BE2C (cell line): Measurements from ENCODE around the gene GNMT.
"Not testable (repeated sequence)": the region's sequence is repeated elsewhere in the genome, so short reads cannot be mapped to it uniquely, and the experiment has no call there.

Source experiments
- DNase-seq: peaks from one replicate; pipeline ENCODE4 v3.0.0-alpha.2; 2020
- H3K27me3 ChIP-seq: fragments of 250-450 bp; sonication (Bioruptor Pico); 2 replicates; pipeline ENCODE4 v1.5.1; 2020; ENCODE audit warnings: mild to moderate bottlenecking
- H3K36me3 ChIP-seq: fragments of 250-450 bp; sonication (Bioruptor Pico); 2 replicates; pipeline ENCODE4 v1.5.1; 2020; ENCODE audit warnings: mild to moderate bottlenecking
- H3K4me1 ChIP-seq: fragments of 250-450 bp; sonication (Bioruptor Pico); 2 replicates; pipeline ENCODE4 v1.5.1; 2020
- H3K4me3 ChIP-seq: 2 replicates; pipeline ENCODE4 v1.5.1; 2011; ENCODE audit warnings: low read depth, low read length
- H3K9me3 ChIP-seq: fragments of 250-450 bp; sonication (Bioruptor Pico); 2 replicates; pipeline ENCODE4 v1.5.1; 2020
- TF ChIP-seq, protein P1 (sequence below): IDR thresholded peaks from 2 replicates; pipeline ENCODE4 v1.5.1; 2012; ENCODE audit warnings: mild to moderate bottlenecking, low read depth, low read length

Gene GNMT

DNA sequence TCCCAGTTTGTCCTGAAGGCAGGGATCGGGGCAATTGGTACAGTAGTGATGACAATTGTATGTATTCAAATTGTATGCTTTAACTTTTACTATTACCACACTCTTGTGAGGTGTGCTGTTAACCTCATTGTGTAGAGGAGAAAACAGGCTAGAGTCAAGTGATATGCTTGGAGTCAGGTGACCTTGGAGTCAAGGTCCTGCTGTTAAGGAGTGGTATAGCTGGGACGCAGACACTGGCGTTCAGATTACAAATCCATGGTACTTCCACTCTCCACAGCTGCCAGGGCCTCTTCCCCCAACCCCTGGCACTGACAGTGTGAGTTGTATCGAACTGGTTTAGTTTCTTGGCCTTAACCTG, 20.8 kb upstream of the GNMT start:
- H3K4me3 ChIP-seq = no peak overlapping the region
- H3K27me3 ChIP-seq = no peaks in the 10 kb centered on the region
- H3K9me3 ChIP-seq = no peaks in the 10 kb centered on the region
- TF ChIP-seq, protein P1, sequence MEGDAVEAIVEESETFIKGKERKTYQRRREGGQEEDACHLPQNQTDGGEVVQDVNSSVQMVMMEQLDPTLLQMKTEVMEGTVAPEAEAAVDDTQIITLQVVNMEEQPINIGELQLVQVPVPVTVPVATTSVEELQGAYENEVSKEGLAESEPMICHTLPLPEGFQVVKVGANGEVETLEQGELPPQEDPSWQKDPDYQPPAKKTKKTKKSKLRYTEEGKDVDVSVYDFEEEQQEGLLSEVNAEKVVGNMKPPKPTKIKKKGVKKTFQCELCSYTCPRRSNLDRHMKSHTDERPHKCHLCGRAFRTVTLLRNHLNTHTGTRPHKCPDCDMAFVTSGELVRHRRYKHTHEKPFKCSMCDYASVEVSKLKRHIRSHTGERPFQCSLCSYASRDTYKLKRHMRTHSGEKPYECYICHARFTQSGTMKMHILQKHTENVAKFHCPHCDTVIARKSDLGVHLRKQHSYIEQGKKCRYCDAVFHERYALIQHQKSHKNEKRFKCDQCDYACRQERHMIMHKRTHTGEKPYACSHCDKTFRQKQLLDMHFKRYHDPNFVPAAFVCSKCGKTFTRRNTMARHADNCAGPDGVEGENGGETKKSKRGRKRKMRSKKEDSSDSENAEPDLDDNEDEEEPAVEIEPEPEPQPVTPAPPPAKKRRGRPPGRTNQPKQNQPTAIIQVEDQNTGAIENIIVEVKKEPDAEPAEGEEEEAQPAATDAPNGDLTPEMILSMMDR = no peak
- no peaks in the 10 kb centered on the region for H3K4me1 ChIP-seq
- DNase-seq = no peak
- peaks cover 47% of the 10 kb centered on the region for H3K36me3 ChIP-seq

DNA sequence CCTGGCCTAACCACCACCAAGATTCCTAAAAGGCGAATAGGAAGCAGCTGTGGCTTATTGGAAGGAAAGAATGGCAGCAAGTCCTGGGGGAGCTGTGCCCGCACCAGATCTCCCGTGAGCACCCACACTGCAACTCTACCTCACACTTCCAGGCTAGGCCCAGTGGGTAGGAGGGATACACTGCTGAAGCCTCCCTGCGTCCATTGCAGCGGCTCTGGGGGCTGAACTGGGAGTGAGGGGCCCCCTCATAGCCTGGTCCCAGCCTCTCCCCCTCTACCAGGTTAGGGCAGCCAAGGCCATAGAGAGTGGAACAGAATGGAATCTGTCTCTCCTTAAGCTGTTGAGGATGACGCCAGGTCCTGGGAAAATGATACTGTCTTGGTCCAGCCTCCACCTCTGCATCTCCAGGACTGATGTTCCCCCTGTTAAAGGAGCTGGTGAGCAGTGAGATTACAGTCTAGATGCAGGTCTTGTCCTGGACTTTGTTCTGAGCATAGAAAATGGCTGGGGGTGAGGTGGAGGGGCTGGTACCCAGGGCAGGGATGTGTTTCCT, 20.0 kb upstream of the GNMT start:
- Histone ChIP-seq H3K4me3 (no peak overlapping the region), H3K9me3 (no peaks in the 10 kb centered on the region), H3K4me1 (no peaks in the 10 kb centered on the region), H3K36me3 (peaks cover 39% of the 10 kb centered on the region), H3K27me3 (no peaks in the 10 kb centered on the region)
- TF ChIP-seq, protein P1 = no peak
- no peak for DNase-seq

DNA sequence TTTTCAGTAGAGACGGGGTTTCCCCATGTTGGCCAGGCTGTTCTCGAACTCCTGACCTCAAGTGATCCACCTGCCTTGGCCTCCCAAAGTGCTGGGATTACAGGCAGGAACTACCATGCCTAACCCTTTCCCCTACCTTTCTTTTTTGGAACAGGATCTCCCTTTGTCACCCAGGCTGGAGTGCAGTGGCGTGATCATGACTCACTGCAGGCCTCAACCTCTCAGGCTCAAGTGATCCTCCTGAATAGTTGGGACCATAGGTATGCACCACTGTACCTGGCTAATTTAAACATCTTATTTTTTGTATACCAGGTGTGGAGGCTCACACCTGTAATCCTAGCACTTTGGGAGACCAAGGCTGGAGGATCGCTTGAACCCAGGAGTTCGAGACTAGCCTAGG, 19.2 kb upstream of the GNMT start:
- not testable (repeated sequence) for DNase-seq, H3K27me3 ChIP-seq, H3K4me1 ChIP-seq, H3K4me3 ChIP-seq, H3K9me3 ChIP-seq
- peaks cover 33% of the 10 kb centered on the region for H3K36me3 ChIP-seq

DNA sequence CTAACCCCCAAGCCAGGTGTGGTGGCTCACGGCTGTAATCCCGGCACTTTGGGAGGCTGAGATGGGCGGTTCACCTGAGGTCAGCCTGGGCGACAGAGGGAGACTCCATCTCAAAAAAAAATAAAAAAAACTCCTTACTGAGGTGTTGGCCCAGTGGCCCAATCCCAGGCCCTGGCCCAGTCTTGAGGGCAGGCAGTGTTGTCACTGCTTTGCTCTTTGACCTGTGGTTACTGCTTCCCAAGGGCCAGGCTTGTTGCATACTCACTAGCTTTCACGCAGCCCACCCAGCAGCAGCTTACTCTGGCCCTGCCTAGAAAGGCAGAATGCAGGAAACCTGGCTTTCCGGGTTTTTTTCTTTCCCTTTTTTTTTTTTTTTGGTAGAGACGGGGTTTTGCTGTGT, 18.1 kb upstream of the GNMT start:
- peaks cover 25% of the 10 kb centered on the region for H3K36me3 ChIP-seq
- H3K9me3 ChIP-seq = no peaks in the 10 kb centered on the region
- H3K27me3 ChIP-seq = no peaks in the 10 kb centered on the region
- no peaks in the 10 kb centered on the region for H3K4me1 ChIP-seq
- TF ChIP-seq, protein P1 = no peak
- no peak for DNase-seq
- no peak overlapping the region for H3K4me3 ChIP-seq

DNA sequence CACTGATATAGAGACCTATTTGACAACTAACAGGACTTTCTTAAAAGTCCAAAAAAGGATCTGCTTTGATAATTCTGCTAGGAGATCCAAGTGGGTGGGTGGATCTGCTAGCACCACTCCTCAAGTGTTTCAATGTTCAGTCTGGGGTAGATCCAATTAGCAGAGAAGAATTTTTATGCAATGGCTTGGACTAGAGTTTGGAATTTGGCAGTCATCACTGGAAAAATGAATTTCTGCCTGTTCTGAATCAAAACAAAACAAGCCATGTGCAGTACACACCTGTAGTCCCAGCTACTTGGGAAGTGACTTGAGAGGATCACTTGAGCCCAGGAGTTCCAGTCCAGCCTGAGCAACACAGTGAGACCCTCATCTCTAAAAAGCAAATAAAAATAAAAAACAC, 12.6 kb upstream of the GNMT start:
- H3K4me1 ChIP-seq = no peaks in the 10 kb centered on the region

DNA sequence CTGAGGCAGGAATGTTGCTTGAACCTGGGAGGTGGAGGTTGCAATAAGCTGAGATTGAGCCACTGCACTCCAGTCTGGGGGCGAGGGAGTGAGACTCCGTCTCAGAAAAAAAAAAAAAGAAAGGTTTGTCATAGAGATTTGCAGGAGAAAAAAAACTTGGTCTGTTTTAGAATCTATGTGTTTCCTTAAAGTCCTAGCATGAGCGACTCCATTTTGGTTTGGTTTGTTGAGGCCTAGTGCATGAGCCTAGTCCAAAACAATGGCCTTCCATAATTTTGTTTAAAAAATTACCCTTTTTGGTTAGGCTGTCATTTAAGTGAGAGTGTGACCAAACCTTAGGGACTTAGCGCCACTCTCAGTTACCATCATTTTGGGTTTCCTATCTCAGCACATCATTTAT, 8.2 kb upstream of the GNMT start:
- H3K27me3 ChIP-seq = no peaks in the 10 kb centered on the region
- DNase-seq = no peak
- no peaks in the 10 kb centered on the region for H3K4me1 ChIP-seq
- H3K4me3 ChIP-seq = no peak overlapping the region
- TF ChIP-seq, protein P1 = no peak
- no peaks in the 10 kb centered on the region for H3K36me3 ChIP-seq
- H3K9me3 ChIP-seq = no peaks in the 10 kb centered on the region

More for the DNA sequence above, 12.6 kb upstream of the GNMT start:
- TF ChIP-seq, protein P1 = no peak
- Histone ChIP-seq H3K36me3 (peaks cover 6% of the 10 kb centered on the region), H3K9me3 (no peaks in the 10 kb centered on the region), H3K4me3 (no peak overlapping the region), H3K27me3 (no peaks in the 10 kb centered on the region)
- no peak for DNase-seq

DNA sequence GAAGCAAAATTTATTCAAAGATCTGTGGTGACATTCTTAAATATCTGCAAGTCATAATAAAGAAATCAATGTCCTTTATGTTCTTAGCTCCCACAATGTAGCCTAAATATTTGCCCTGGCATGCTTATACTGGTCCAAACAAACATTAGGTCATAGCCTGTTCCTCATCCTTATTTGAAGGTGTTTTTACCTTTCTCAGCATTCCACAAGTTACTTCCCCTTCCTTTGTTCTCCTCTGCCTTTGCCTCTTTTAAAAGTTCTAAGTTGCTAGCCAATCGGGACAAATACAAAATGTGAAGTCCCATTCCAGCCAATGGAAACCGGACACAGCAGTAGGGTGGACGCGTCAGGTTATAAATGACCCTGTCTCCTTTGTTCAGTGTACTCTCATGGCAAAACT, 6.1 kb upstream of the GNMT start:
- DNase-seq, H3K9me3 ChIP-seq, H3K36me3 ChIP-seq, H3K4me3 ChIP-seq, H3K27me3 ChIP-seq, H3K4me1 ChIP-seq: not testable (repeated sequence)
